GM19397 (cell line): ENCODE data around the gene MESD.

Source experiments
- ATAC-seq: cut with Tn5 transposase; IDR thresholded peaks from one replicate; pipeline ENCODE4 v1.9.1; 2021; ENCODE audit warnings: mild to moderate bottlenecking, moderate library complexity; ENCODE audit not compliant: unreplicated experiment

The MESD gene

GRCh38 chr15:80913541-80913940 is 76.1 kb downstream of the MESD start:
- ATAC-seq: no peak

- no peak for ATAC-seq
Measured at GRCh38 chr15:80912673-80913072, 76.9 kb downstream of the MESD start.

GRCh38 chr15:80911821-80912220 is 77.8 kb downstream of the MESD start:
- no peak for ATAC-seq

- ATAC-seq: no peak
Measured at GRCh38 chr15:80906159-80906766, 83.4 kb downstream of the MESD start.

- no peak for ATAC-seq
Measured at GRCh38 chr15:80904998-80905397, 84.6 kb downstream of the MESD start.

- ATAC-seq: no peak
Measured at GRCh38 chr15:80902298-80902801, 87.3 kb downstream of the MESD start.

- no peak for ATAC-seq
Measured at GRCh38 chr15:80898040-80898439, 91.6 kb downstream of the MESD start.
